ENCODE data around the gene ACSBG1.
"Not testable (repeated sequence)": the region's sequence is repeated elsewhere in the genome, so short reads cannot be mapped to it uniquely, and the experiment has no call there.

The ACSBG1 gene

DNA sequence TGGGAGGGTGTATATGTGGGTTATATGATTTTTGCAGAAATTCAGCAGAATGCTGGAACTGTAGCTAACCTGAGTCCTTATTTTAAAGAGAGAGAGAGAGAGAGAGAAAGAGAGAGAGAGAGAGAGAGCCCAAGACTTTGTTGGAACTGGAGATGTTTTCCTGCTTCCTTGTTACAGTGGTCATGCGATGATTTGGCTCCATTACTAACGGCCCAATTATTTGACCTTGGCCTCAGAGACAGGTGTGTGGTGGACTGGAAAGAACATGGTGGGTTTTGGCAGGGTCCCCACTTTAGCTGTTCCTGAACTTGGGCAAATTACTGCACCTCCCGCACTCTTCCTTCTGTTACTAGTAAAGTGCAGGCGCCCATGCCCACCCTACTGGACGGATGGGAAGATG, 14.8 kb upstream of the ACSBG1 start:
- no peak for DNase-seq

DNA sequence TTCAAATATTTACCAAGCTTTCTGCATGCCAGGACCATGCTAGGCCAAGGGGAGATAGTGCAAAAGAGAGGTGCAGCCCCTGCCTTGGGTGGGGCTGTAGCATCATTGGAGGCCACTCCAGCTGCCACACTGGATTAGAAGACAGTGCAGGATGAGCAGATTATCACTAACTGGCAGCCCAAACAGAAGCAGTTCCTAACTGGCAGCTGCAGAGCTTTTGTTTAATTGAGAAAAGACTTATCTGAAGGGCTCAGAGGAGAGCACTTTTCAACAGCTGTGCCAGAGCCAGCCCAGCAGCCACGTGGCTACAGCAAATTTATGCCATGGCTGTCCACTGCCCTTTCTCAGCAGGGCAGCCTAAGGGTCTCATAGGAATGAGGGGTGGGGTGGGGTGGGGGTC, 13.5 kb upstream of the ACSBG1 start:
- no peak for DNase-seq

DNA sequence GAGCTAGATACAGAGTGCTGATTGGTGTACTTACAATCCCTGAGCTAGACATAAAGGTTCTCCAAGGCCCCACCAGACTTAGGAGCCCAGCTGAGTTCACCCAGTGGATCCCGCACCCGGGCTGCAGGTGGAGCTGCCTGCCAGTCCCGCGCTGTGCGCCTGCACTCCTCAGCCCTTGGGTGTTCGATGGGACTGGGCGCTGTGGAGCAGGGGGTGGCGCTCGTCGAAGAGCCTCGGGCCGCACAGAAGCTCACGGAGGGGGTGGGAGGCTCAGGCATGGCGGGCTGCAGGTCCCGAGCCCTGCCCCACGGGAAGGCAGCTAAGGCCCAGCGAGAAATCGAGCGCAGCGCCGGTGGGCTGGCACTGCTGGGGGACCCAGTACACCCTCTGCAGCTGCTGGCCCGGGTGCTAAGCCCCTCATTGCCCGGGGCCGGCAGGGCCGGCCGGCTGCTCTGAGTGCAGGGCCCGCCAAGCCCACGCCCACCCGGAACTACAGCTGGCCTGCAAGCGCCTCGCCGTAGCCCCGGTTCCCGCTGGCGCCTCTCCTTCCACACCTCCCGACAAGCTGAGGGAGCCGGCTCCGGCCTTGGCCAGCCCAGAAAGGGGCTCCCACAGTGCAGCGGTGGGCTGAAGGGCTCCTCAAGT, 11.7 kb upstream of the ACSBG1 start:
- DNase-seq = not testable (repeated sequence)

DNA sequence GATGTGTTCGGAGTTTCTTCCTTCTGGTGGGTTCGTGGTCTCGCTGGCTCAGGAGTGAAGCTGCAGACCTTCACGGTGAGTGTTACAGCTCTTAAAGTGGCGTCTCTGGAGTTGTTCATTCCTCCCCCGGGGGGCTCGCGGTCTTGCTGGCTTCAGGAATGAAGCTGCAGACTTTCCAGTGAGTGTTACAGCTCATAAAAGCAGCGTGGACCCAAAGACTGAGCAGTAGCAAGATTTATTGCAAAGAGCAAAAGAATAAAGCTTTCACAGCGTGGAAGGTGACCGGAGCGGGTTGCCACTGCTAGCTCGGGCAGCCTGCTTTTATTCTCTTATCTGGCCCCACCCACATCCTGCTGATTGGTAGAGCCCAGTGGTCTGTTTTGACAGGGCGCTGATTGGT, 11.0 kb upstream of the ACSBG1 start:
- DNase-seq = not testable (repeated sequence)

DNA sequence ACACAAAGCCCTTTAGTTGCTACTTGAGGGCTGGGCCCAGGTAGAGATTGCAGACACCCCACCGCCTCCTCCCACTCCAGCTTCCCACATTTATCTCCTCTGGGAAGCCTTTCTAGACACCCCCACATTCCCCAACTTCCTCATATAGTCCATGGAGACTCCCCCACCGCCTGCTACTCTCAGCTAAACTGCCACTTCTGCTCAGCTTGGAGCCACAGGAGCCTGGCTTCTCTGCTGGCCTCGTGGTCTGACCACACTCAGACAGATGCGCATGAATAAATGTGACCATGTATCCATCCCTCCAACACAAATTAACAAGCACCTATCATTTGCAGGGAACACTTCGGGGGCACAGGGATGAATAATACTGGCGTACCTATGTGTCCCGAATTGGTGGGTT, 10.5 kb upstream of the ACSBG1 start:
- no peak for DNase-seq

DNA sequence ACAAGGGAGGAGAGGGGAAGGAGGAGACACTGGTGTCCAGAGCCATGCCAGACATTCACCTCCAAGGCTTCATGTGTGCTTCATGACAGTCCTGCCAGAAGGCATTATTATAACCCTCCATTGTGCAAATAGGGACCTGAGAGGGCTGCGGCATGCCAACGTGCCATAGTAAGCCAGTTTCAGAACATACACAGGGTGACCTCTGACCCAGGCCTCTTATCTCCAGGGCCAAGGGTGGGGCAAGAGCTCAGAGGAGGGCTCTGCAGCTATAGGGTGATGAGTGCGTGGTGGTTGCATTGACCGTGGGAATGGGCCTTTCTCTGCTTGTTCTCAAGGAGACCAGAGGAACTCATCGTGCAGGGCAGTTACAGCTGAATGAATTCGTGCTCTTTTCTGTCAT, 9.7 kb upstream of the ACSBG1 start:
- no peak for DNase-seq

DNA sequence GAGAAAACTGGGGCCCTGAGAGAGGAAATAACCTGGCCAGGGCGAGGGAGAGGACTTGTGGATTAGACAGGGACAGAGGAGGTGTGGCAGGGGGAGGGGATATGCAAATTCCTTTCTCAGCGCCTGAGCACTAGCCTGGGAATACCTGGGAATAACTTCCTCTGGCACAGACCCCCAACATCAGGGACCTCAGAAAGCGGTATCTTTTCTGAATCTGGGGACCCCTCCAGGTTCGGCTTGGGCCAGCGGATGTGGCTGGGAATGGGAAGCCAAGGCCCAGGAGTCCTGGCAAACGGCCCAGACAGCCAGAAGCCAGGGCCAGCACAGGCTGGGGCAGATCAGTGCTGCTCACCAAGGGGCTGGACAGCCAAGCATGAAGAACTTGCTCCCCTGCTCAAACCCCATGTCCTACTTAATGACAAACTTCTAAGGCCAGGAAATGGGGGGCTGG, 9.2 kb upstream of the ACSBG1 start:
- no peak for DNase-seq

DNA sequence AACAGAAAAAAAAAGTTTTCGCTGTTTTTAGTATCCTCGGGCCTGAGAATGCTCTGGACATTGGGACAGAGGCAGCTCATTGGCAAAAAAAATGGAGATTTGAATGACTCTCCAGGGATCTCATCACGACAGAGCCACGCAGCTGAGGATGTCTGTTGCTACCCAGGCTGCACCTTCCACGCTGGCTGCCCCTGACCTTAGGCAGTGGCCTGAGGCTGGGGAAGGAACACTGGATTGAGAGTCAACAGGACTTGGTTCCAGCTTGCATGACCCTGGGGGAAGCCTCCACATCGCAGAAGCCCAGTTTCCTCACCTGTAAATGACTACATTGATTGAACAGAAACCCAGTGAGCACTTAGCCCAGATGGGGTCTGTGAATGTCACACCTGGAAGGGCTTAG, 8.7 kb upstream of the ACSBG1 start:
- DNase-seq = no peak

DNA sequence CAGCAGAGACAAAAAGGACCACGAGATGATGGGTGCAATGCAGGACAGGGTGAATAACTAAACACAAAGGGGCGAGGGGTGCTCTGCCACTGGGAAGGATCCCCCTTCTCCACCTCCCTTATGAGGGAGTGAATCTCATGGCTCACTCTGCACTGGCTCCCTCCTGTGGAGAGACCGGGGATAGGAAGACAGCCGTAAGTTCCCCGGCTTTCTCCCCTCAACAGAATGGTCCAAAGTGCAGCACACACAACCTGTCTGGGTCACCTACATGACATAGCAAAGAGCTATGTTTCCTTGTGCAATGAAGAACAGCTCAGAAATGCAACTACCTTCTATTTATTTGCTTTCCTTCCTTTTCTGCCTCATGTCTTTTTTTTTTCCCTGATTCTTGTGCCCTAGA, 7.8 kb upstream of the ACSBG1 start:
- peak in 1 of 2 experiments; percentile 23 for DNase-seq

DNA sequence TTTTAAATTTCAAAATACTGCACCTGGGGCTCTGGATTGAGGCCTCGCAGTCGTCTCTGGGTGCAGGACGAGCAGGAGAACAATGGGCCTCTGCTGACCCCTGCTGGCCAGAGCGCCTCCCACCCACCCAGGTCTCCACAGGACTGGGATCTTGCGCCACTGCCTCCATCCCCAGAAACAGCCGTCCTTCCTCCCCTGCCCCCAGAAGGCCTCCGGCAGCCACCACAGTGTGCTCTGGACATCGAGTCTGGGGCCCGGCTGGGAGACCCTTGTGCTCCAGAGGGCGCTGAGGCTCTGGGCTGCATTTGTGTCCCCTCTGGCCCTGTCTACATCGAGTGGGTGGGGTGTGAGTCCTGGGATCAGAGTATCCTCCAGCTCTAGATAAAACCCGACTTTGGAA, 6.7 kb upstream of the ACSBG1 start:
- DNase-seq = peak; percentile 71 to 72

DNA sequence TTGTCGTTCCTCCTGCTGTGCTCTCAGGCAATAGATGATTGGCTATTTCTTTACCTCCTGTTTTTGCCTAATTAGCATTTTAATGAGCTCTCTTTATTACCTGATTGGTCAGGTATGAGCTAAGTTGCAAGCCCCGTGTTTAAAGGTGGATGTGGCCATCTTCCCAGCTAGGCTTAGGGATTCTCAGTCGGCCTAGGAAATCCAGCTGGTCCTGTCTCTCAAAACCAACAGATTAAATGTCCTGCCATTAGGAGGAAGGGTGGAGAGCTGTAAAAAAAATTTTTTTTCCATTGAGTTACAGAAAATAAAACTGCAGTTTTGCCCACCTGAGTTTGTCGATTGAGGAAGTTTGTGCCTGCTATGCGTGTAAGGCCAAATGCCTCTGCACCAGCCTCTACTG, 5.4 kb upstream of the ACSBG1 start:
- no peak for DNase-seq

DNA sequence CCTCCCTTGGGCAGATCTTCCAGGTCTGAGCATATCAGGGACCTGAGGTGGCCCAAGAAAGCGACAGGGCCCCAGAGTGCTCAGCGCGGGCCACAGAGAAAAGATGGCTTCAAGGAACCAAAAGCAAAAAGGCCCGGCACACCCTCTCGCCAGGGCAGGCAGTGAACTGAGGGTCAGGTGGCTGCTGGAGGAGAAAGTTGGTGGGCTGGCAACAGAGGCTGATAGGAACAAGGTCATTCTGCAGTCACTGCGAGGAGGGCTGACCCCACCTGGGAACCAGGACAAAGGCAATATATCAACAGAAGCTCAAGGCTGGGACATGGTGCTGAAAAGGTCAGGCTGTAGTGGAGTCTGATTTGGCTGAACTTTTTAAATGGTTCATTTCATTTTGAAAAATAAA, 2.8 kb upstream of the ACSBG1 start:
- no peak for DNase-seq

DNA sequence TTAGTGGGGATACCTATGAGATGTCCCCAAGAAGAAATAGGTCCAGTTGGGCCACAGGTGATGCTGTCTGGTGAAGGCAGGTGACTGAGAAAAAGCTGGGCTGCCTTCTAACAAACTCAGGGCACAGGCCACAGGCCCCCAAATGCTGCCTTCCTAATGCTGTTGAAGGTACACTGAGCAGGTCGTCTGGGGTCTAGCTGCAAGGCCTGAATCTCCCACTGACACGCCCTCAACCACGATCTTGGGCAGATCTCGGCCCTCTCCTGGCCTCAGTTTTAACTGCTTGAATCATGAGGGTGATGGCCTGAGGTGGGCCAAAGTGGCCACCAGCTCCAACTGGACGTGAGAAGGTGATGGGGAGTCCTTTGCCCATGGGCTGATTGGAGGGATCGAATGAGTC, 2.1 kb upstream of the ACSBG1 start:
- no peak for DNase-seq

DNA sequence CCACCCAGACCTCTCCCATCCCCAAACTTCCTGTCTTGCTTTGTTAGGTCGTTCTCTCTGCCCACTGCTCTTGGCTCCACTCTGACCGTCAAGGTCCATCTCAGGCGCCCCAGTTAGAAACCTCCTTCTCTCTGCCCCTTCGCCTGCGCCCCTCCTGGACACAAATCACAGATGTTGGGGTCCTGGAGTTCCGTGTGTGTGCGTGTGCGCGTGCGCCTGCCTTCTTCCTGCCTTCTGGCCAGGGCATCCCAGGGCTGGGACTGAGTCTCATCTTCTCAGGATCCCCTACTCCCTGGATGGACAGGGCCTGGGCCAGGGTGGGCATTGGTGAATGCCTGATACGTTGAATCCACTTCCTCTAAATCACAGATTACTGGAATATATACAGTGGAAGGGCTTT, 869 bp downstream of the ACSBG1 start:
- no peak for DNase-seq

DNA sequence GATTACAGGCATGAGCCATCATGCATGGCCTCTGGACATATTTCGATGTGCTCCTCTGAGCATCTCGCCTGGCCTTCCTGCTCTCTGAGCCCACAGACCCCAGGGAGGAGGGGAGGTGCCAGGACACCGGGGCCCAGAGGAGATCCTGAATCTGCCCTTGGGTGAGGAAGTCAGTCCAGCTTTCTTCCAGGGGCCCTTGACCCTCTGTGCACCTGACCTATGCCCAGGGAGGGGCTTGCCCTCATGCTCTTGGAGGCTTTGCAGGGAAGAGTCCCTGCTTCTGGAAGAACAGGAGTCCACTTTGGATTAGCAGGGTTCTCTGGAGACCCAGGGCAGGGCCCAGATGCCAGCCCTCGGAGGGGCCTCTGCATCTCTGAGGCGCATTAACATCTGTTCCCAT, 1.4 kb downstream of the ACSBG1 start:
- DNase-seq = no peak

DNA sequence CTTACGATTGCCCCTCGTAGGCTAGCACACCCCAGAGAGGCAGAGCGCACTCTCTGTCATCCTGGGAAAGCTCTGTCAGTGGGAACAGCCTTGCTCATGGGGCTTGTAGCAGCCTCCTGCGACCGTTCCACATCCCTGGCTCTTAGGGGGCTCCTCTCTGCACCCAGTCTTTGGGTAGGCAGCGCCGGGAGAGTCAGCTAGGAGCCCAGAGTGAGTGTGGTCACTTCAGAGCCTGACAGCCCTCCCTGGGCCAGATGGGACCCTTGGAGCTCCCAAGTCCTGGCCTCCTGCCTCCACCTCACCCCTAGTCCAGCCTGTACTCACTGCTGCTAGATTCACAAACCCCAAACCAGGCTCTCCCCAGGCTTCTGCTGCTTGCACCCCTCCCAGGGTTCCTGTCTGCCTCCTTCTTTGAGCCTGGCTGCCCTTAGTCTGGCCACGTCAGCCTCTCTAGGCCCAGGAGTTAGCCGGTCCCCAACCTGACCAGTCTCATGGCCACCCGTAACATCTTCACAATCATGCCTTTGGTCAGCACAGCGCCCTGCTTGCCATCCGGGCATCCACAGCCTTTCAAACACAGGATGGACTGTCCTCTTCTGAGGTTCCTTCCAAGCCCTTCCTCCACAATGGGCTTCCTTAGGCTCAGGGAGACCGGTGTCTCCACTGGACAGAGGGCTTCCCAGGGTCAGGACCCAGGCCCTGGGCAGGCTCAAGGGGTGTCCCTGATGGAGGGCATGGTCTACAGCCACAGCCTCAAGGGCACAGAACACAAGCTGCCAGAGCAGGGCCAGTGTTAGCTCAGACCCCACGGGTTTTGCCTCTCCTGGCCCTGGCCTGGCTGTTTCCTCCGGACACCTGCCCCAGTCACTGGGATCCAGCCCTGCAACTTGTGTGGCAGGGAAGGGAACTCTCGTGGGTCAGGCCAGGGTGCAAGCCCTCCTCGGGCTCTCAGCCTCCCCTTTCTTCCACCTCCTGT, 4.6 kb downstream of the ACSBG1 start:
- DNase-seq = no peak

DNA sequence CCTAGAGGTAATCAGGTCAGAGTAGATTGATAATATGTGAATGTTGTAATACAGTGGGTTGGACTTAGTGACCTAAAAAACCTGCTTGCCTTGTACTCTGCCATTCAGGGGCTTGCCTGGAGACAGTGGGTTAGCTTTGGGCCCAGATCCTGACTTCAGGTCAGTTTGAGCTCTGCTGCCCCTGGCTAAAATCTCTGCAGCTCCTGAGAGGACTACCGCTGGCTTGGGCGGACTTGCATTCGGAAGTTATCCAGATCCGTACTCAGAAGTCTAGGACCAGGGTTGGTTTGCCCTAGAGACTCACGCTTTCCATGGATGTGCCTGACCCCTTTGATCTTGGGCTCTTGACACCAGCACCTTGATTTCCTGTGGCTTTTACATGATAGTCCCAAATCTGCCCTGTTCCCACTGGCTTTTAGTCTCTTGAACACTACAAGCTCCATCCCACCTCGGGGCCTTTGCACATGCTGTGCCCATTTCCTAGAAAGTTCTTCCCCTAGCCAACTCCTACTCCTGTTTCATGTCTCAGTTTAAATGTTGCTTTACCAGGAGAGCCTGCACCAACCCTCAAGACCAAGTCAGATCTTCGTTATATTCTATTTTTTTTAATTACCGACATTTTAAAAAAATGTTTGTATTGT, 5.9 kb downstream of the ACSBG1 start:
- DNase-seq = no peak

DNA sequence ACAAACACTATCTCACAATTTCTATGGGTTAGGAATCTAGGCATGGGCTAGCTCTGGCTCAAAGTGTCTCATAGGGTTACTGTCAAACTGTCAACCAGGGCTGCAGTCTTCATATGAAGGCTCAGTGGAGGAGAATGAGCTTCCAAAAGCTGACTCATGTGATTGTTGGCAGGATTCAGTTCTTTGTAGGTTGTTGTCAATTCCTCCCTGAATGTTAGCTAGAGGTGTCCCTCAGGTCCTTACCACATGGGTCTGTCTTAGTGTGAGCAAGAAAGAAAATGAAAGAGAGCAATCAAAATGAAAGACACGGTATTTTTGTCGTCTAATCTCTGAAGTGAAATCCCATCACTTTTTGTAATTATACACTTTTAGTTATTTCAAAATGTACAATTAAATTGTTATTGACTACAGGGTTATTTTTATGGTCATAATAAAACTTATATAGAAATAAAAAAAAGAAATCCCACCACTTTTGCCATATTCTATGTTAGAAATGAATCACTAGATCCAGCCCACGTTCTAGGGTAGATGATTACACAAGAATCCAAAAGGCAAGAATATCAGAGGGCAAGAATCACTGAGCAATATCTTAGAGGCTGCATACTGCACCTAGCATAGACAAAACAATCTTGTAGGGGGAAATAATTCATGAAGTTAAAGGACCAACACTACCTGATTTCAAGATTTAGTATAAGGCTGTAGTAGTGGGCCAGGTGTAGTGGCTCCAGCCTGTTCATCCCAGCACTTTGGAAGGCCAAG, 8.4 kb downstream of the ACSBG1 start:
- DNase-seq = no peak

DNA sequence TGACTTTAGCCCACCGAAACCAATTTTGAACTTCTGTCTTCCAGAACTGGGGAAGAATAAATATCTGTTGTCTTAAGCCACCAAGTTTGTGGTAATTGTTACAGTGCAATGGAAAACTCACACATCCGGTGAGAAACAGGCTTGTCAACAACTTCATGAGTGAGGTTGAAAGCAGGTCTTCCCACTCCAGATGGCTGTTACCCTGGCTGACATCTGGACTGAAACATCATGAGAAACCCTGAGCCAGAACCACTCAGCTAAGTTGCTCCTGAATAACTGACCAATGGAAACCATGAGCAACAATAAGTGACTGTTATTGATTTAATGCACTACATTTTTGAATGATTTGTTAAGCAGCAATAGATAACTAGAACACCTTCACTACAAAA, 10.3 kb downstream of the ACSBG1 start:
- DNase-seq = no peak

DNA sequence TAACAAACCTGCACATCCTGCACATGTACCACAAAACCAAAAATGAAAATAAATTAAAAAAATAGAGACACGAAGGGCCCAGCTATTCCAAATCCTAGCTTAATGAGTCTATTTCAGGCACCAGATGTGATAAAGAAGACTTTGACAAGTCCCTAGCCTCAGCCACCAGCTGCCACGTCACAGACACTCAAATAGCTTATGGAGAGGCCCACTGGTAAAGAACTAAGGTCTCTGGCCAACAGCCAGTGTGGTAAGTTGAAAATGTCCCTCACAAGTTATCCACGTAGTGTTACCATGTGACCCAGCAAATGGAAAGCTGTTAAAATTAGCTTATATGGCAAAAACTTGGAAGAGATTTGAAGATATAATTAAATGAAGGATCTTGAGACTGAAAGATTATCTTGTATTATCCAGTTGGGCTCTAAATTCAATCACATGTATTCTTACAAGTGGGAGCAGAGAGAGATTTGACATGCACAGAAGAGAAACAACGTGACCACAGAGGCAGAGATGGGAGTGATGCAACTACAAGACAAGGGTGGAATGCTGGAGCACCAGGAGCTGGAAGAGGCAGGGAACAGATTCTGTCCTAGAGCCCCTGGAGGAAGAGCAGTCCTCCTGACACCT, 10.9 kb downstream of the ACSBG1 start:
- no peak for DNase-seq

DNA sequence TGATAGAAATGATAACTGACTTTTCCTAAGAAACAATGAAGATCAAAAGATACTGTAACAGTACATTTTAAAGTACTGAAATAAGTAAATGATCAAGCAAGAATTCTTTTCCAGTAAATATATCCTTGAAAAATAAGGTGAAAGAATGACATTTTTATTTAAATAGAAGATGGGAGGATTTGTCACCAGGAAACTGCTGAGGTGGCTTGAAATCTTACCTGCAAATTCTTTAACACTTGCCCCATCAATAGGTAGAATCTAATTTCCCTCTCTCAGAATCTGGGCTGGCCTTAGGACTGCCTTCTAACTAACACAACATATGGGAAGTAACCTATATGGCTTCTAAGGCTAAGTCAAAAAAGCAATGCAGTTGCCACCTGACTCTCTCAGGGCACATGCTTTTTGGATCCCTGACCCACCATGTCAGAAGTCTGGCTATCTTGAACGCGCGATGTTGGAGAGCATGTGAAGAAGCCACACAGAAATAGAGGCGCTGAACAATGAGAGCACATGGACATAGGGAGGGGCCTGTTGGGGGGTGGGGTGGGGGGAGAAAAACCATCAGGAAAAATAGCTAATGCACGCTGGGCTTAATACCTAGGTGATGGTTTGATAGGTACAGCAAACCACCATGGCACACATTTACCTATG, 11.5 kb downstream of the ACSBG1 start:
- DNase-seq = no peak

DNA sequence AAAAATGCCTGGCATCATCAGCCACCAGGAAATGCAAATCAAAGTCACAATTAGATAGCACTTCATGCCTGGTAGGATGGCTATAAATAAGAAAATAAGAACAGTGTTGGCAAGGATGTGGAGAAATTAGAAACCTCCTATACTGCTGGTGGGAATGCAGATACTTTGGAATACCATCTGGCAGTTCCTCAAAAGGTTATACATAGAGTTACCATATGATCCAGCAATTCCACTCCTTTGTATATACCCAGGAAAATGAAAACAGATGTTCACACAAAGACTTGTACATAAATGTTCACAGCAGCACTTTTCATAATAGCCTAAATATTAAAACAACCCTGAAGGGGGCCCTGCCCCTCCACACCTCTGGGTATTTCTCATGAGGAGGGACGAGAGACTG, 13.7 kb downstream of the ACSBG1 start:
- DNase-seq = no peak

All from NCI-H2081 (cell line).